ENCODE measurements around the gene TMCC1. TPM values are rescaled to one million over a fixed set of nuclear protein-coding genes. Genes with fewer than 3 reads are reported as not detected.
A peak's percentile ranks its signal among the peaks of the same experiment; 100 is the strongest.
"Not testable (repeated sequence)": the region's sequence is repeated elsewhere in the genome, so short reads cannot be mapped to it uniquely, and the experiment has no call there.

The TMCC1 gene
- total and polyA plus RNA-seq, 12 donors = 5.3 to 36.0 (median 27.2) TPM

DNA sequence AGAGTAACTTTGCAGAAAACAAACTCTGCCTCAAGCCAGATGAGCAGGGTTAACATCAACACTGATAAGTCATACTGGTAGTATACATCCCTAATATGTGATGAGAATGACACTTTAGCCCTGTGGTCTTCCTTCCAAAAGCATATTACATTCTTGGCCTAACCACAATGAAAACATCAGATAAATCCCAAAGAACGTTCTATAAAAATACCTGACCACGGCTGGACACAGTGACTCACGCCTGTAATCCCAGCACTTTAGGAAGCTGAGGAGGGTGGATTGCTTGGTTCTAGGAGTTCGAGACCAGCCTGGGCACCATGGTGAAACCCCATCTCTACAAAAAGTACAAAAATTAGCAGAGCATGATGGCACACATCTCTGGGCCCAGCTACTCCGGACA lies 4.7 kb downstream of the TMCC1 start:
- Histone ChIP-seq H3K4me3 (no peak overlapping the region), H3K4me1 (peaks cover 0 to 47% (median 40%) of the 10 kb centered on the region in 9 donors), H3K9me3 (no peaks in the 10 kb centered on the region), H3K27ac (peak overlapping the region in 1 of 10 donors; percentile 24), H3K27me3 (no peaks in the 10 kb centered on the region), H3K36me3 (no peaks in the 10 kb centered on the region)
- no peak for ATAC-seq
- 51 to 58% methylated on average over 5 of the region's 5 CpGs for WGBS, 2 donors
- DNase-seq = no peak
- TF ChIP-seq, protein P1, sequence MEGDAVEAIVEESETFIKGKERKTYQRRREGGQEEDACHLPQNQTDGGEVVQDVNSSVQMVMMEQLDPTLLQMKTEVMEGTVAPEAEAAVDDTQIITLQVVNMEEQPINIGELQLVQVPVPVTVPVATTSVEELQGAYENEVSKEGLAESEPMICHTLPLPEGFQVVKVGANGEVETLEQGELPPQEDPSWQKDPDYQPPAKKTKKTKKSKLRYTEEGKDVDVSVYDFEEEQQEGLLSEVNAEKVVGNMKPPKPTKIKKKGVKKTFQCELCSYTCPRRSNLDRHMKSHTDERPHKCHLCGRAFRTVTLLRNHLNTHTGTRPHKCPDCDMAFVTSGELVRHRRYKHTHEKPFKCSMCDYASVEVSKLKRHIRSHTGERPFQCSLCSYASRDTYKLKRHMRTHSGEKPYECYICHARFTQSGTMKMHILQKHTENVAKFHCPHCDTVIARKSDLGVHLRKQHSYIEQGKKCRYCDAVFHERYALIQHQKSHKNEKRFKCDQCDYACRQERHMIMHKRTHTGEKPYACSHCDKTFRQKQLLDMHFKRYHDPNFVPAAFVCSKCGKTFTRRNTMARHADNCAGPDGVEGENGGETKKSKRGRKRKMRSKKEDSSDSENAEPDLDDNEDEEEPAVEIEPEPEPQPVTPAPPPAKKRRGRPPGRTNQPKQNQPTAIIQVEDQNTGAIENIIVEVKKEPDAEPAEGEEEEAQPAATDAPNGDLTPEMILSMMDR (IDR thresholded peaks at IDR 0.05) = no peak
- intact Hi-C loops (cut with DNase I) = no loop called here

DNA sequence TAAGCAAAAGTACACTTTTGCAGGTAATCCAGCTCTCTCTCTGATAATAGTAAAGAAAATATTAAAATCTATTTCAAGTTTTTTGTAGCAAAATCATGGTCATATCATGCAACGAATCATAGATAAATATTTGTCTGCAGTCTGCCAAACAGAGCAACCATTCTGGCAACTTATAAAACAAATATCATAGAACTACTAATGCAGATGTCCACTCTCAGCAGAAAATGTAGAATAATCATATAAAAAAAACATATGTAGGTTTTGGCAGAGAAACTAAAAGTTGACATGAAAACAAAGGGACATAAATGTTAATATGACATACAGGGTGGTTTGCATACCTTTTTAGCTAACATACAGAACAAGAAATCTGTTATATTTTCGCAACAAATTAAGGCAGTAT lies 12.2 kb downstream of the TMCC1 start:
- H3K4me3 ChIP-seq = no peak overlapping the region
- DNase-seq (no peak), ATAC-seq (no peak)
- intact Hi-C loops (cut with DNase I) = no loop called here
- H3K27me3 ChIP-seq = no peaks in the 10 kb centered on the region
- H3K36me3 ChIP-seq = peaks cover 0 to 42% (median 3%) of the 10 kb centered on the region in 9 donors
- H3K9me3 ChIP-seq = no peaks in the 10 kb centered on the region
- TF ChIP-seq, protein P1 (IDR thresholded peaks at IDR 0.05) = no peak
- H3K4me1 ChIP-seq = no peaks in the 10 kb centered on the region
- WGBS, 2 donors = 80 to 82% methylated on average over 2 of the region's 2 CpGs
- H3K27ac ChIP-seq = no peak overlapping the region

DNA sequence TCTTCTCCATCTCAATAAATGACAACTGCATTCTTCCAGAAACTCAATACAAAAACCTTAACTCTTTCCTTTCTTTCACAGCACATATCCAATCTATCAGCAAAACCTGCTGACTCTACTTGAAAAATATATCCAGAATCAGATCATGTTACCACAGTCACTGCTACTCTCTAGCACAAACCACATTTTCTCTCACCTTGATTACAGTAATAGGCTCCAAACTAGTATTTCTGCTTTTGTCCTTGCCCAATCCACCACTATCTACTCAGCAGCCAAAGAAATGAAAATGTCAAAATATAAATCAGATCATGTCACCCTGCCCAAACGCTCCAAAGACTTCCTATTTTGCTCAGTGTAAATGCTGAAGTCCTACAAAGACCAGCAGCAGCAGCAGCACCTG lies 15.2 kb downstream of the TMCC1 start:
- intact Hi-C loops (cut with DNase I) = no loop called here
- TF ChIP-seq, protein P1 (IDR thresholded peaks at IDR 0.05) = no peak
- H3K4me3 ChIP-seq = no peak overlapping the region
- no peaks in the 10 kb centered on the region for H3K4me1 ChIP-seq
- peaks cover 0 to 70% (median 6%) of the 10 kb centered on the region in 9 donors for H3K36me3 ChIP-seq
- 79 to 86% methylated on average over 1 of the region's 1 CpG for WGBS, 2 donors
- DNase-seq = no peak
- ATAC-seq = no peak
- H3K27ac ChIP-seq = no peak overlapping the region
- H3K27me3 ChIP-seq = no peaks in the 10 kb centered on the region
- H3K9me3 ChIP-seq = no peaks in the 10 kb centered on the region

DNA sequence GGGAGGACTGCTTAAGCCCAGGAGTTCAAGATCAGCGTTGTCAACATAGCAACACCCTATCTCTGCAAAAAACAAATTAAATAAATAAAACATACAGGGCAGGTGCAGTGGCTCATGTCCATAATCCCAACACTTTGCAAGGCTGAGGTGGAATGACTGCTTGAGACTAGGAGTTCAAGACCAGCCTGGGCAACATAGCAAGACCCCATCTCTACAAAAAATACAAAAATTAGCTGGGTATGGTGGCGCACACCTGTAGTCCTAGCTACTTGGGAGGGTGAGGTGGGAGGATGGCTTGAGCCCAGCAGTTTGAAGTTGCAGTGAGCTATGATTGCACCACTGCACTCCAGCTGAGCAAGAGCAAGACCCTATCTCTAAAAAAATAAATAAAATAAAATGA lies 19.0 kb downstream of the TMCC1 start:
- H3K4me1 ChIP-seq; intact Hi-C loops (cut with DNase I); H3K4me3 ChIP-seq; H3K27ac ChIP-seq; DNase-seq; ATAC-seq; H3K9me3 ChIP-seq; H3K27me3 ChIP-seq: not testable (repeated sequence)
- WGBS, 2 donors = 98 to 99% methylated on average over 2 of the region's 2 CpGs
- peaks cover 0 to 90% (median 7%) of the 10 kb centered on the region in 9 donors for H3K36me3 ChIP-seq

DNA sequence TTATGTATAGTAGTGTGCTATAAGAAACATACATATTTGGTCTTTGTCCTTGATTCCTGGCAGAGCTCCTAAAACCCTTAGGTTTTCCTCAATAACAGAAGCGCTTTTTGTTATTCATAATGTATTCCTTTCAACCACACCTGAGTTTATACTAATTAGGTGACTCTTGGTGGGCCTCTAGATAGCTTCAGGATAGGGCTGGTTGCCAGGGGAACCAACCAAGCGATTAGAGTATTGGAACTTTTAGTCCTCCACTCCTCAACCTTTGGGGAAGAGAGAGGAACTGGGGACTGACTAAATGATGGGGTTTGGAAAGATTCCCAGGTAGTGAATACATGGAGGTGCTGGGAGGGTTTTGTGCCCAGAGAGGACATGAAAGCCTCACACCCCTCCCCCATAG lies 24.6 kb downstream of the TMCC1 start:
- intact Hi-C loops (cut with DNase I) = no loop called here
- ATAC-seq = no peak
- 96 to 97% methylated on average over 2 of the region's 2 CpGs for WGBS, 2 donors

More for the DNA sequence above, 24.6 kb downstream of the TMCC1 start:
- Histone ChIP-seq H3K27ac (no peak overlapping the region), H3K27me3 (no peaks in the 10 kb centered on the region), H3K4me1 (peaks cover 0 to 17% (median 7%) of the 10 kb centered on the region in 9 donors), H3K4me3 (no peak overlapping the region), H3K36me3 (peaks cover 0 to 50% (median 5%) of the 10 kb centered on the region in 9 donors), H3K9me3 (no peaks in the 10 kb centered on the region)
- TF ChIP-seq, protein P1 (IDR thresholded peaks at IDR 0.05) = no peak
- no peak for DNase-seq
